Jurkat, Clone E6-1 (cell line): ENCODE measurements around the gene RUVBL1. TPM values are rescaled to one million over a fixed set of nuclear protein-coding genes. Genes with fewer than 3 reads are reported as not detected.
"Not testable (repeated sequence)": the region's sequence is repeated elsewhere in the genome, so short reads cannot be mapped to it uniquely, and the experiment has no call there.

ENCODE experiments used
- DNase-seq: peaks from one replicate; pipeline ENCODE4 v3.0.0-alpha.2; 2011; ENCODE audit warnings: low read depth, low spot score
- H3K4me3 ChIP-seq: 2 replicates; pipeline ENCODE4 v1.5.1; 2011; ENCODE audit warnings: mild to moderate bottlenecking, low read length, control low read depth, moderate library complexity
- polyA plus RNA-seq: library from polyadenylated mRNA; unstranded; fragments of >200 nt; gene quantifications from one replicate; pipeline ENCODE4 v1.2.1, GENCODE V29; 2012; ENCODE audit warnings: missing spikeins; ENCODE audit not compliant: insufficient read length, insufficient read depth

The RUVBL1 gene
- 90.6 TPM for polyA plus RNA-seq

GRCh38 chr3:128123538-128124368 is at the start of gene RUVBL1:
Gene RUVBL1 (minus strand): TSS chr3:128123812. CDS start chr3:128123724, 88 bp downstream.
- H3K4me3 ChIP-seq = peak within 1 kb of the TSS; percentile 94
- peak; percentile 97 for DNase-seq

- H3K4me3 ChIP-seq = no peak overlapping the region
- DNase-seq = no peak
These were observed 49.6 kb upstream of the RUVBL1 start for GRCh38 chr3:128173200-128173599.

DNA sequence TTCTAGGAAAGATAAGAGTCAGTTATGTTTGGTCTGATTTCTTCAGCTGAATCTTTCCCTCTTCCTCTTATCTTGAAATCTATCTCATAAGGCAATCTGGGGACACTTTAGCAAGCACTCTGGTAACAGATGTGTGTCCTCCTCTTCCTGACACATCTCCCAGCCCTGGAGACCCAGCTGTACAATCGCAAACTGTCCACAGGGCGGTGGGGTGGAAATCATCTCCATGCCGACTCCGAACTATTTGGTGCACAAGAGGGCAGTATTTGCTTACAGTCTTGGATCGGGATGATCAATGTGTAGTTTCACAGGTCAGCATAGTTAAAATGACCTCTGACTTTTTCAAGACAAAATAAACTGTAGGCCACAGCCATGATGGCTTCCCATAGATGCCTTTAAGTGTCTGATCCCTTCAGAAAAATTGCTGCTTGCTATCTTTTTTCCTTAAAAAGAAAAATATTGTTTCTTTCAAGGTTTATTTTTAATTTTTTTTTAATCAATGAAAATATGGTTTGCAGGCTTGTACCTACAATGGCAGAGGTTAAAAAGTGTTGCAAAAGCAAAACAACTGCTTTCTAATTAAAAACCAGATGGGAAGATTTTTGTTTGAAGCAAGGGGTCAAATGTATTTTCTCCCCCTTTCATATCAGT is 47.4 kb upstream of the RUVBL1 start:
- no peak overlapping the region for H3K4me3 ChIP-seq
- DNase-seq = no peak

- no peak overlapping the region for H3K4me3 ChIP-seq
- DNase-seq = no peak
These were observed 45.2 kb upstream of the RUVBL1 start for GRCh38 chr3:128168836-128169235.

GRCh38 chr3:128167973-128168674 is 44.5 kb upstream of the RUVBL1 start:
- H3K4me3 ChIP-seq = no peak overlapping the region
- DNase-seq = no peak

GRCh38 chr3:128167646-128167972 is 44.0 kb upstream of the RUVBL1 start:
- DNase-seq = no peak
- H3K4me3 ChIP-seq = no peak overlapping the region

DNA sequence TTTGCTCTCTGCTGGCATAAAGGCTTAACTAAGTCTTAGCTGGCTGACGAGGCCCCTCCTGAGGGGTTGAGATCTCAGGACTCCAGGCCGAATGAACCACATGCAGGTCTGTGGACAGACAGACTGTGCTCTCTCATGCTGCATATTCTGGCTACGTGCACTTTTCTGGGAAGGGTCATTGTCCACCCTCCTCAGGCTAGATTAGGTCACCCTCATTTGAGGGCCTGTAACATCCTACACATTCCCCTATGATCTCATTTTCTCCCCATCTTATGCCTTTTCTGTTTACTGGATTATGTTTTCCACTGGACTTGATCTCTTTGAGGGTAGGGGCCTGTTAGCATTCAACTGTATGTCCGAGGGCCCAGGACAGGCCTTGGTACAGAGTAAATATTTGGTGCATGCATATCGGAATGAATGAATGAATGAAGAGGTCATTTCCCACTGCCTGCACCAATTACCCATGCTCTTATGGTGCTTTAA is 43.4 kb upstream of the RUVBL1 start:
- DNase-seq = no peak
- no peak overlapping the region for H3K4me3 ChIP-seq

DNA sequence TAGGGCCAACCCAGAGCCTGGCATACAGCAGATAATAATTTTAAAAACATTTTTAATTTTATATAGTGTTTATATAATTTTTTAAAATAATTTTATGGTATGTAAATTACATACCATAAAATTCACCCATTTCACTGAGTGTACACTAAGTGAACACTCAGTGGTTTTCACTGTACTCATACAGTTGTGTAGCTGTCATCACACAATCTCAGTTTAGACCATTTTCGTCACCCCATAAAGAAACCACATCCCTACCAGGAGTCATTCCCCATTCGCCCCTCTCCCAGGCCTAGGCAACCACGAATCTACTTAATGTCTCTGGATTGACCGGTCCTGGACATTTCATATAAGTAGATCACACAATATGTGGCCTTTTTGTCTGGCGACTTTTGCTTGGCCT is 39.8 kb upstream of the RUVBL1 start:
- H3K4me3 ChIP-seq = no peak overlapping the region
- no peak for DNase-seq

DNA sequence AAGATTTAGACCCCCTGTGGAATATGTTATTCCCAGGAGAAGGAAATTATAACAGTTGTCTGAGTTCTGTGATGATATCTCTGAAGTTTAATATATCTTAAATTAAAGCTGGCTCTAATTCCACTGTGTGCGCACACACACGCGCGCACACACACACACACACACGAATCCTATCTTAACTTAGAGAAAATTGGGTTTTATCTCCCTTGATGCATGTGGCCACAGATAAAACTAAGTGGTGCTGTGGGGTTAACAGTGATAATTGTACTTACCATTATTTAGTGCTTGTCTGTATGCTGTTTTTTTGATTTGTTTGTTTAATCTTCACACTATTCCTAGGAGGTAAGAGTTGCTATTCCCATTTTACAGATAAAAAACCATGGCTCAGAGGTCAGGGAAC is 37.0 kb upstream of the RUVBL1 start:
- no peak overlapping the region for H3K4me3 ChIP-seq
- DNase-seq = no peak

GRCh38 chr3:128155616-128156360 is 32.2 kb upstream of the RUVBL1 start:
- DNase-seq = no peak

GRCh38 chr3:128154354-128154753 is 30.7 kb upstream of the RUVBL1 start:
- not testable (repeated sequence) for DNase-seq
- peak overlapping the region; percentile 71 for H3K4me3 ChIP-seq

More at GRCh38 chr3:128155616-128156360, 32.2 kb upstream of the RUVBL1 start:
- H3K4me3 ChIP-seq = no peak overlapping the region

- H3K4me3 ChIP-seq = peak within 1 kb of the TSS; percentile 71
- no peak for DNase-seq
These were observed 29.8 kb upstream of the RUVBL1 start, which contains the start of gene EEFSEC for GRCh38 chr3:128153156-128154041. Gene EEFSEC (plus strand): TSS chr3:128153481. CDS start chr3:128153508, 27 bp downstream.

DNA sequence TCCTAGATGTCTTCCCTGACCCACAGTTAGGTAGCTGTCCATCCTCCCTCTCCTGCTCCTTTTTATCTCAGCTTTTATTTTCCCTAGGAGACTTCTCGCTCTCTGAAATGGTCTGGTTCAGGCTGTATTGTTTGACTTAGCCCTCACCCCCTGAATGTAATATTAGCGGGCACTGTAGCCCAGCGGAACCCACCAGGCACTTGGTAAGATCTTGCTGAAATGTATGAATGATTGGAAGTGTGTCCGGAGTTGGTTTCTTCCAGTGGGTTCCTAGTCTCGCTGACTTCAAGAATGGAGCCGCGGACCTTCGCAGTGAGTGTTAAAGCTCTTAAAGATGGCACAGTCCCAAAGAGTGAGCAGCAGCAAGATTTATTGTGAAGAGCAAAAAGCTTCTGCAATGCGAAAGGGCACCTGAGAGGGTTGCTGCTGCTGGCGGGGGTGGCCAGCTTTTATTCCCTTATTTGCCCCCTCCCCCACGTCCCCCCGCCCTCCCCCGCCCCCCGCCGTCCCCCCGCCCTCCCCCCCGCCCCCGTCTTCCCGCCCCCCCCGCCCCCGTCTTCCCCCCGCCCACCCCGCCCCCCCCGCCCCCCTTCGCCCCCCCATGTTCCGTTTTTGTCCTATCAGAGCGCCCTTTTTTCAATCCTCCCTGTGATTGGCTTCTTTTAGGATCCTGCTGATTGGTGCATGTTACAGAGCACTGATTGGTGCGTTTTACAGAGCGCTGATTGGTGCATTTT is 29.0 kb upstream of the RUVBL1 start:
- DNase-seq = peak; percentile 81
- peak overlapping the region; percentile 71 for H3K4me3 ChIP-seq

GRCh38 chr3:128151758-128152274 is 28.2 kb upstream of the RUVBL1 start:
- no peak overlapping the region for H3K4me3 ChIP-seq
- DNase-seq = peak; percentile 44

- H3K4me3 ChIP-seq = no peak overlapping the region
- DNase-seq = no peak
These were observed 26.0 kb upstream of the RUVBL1 start for GRCh38 chr3:128149650-128150049.

GRCh38 chr3:128146201-128146600 is 22.6 kb upstream of the RUVBL1 start:
- H3K4me3 ChIP-seq = no peak overlapping the region
- DNase-seq = no peak

DNA sequence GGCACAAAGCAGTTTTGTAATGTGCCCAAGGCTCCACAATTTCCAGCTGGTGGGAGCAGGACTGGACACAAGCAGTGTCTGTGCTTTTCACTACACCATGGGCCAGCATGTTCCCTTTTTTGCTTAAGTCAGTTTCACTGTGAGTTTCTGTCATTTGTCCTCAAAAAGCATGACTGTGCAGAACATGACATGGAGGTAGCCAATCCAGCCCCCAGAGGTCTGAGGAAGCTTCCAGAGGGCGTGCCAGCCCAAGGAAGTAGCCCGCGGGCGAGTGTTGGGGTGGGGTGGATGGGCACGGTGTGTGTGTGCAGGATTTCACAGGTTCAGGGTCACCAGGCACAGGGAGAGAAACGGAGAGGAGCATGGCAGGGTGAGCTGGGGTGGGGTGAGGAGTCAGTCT is 21.7 kb upstream of the RUVBL1 start:
- DNase-seq = no peak
- no peak overlapping the region for H3K4me3 ChIP-seq
